Measurements from ENCODE around the gene ATP7A. TPM values are rescaled to one million over a fixed set of nuclear protein-coding genes. Genes with fewer than 3 reads are reported as not detected.

The ATP7A gene
- total RNA-seq, 1 donor from 2014 or later: 5.1 TPM

DNA sequence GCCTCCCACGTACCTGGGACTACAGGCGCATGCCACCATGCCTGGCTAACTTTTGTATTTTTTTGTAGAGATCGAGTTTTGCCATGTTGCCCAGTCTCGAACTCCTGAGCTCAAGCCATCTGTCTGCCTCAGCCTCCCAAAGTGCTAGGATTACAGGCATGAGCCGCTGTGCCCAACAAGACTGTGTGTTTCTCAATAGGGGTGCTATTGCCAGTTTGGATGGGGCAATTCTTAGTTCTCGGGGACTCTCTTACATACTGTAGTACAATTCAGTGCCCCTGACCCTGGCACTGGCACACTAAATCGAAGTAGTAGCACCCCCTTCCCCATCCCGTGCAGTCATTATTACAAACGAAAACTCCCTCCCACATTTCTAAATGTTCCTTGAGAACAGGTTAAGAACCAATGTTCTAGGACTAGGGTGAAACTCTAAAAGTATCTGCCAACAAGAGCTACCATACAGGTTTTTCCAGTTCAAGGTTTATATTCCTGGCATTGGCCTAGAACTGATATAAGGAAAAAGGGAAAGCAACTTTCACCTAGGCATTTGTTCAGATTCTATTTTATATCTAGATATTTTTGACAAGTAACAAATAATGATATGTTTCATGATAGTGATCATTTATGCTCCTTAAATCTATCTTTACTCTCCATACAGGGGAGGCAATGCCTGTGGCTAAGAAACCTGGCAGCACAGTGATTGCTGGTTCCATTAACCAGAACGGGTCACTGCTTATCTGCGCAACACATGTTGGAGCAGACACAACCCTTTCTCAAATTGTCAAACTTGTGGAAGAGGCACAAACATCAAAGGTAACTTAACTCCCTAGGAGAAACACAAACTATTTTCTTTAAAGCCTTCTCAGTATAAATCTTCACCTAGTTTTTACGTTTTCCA, 109.3 kb downstream of the ATP7A start:
- no peak overlapping the region for H3K9ac ChIP-seq
- no peaks in the 10 kb centered on the region for H3K4me1 Mint-ChIP-seq
- DNase-seq (ENCODE audit: low spot score): no peak
- H3K36me3 Mint-ChIP-seq: no peaks in the 10 kb centered on the region
- no peak overlapping the region for H3K27ac Mint-ChIP-seq
- no peaks in the 10 kb centered on the region for H3F3A ChIP-seq (ENCODE audit: low read depth)
- no peak overlapping the region for H3K4me3 Mint-ChIP-seq
- H3K27me3 Mint-ChIP-seq (ENCODE audit: insufficient read depth, low read depth): no peaks in the 10 kb centered on the region
- H3K4me1 ChIP-seq: no peaks in the 10 kb centered on the region
- H2AFZ ChIP-seq (replicated peaks): no peak overlapping the region
- no peaks in the 10 kb centered on the region for H4K20me1 ChIP-seq (ENCODE audit: low read depth)
- peaks cover 2% of the 10 kb centered on the region for H3K9me3 Mint-ChIP-seq
- no peak overlapping the region for H3K4me2 ChIP-seq
- no peak for TF ChIP-seq EZH2 (IDR thresholded peaks at IDR 0.05)
- TF ChIP-seq, protein P1, sequence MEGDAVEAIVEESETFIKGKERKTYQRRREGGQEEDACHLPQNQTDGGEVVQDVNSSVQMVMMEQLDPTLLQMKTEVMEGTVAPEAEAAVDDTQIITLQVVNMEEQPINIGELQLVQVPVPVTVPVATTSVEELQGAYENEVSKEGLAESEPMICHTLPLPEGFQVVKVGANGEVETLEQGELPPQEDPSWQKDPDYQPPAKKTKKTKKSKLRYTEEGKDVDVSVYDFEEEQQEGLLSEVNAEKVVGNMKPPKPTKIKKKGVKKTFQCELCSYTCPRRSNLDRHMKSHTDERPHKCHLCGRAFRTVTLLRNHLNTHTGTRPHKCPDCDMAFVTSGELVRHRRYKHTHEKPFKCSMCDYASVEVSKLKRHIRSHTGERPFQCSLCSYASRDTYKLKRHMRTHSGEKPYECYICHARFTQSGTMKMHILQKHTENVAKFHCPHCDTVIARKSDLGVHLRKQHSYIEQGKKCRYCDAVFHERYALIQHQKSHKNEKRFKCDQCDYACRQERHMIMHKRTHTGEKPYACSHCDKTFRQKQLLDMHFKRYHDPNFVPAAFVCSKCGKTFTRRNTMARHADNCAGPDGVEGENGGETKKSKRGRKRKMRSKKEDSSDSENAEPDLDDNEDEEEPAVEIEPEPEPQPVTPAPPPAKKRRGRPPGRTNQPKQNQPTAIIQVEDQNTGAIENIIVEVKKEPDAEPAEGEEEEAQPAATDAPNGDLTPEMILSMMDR (IDR thresholded peaks at IDR 0.05): no peak
- no peak for TF ChIP-seq EZH2phosphoT487 (IDR thresholded peaks at IDR 0.05)
- no peaks in the 10 kb centered on the region for H3K36me3 ChIP-seq
- no peaks in the 10 kb centered on the region for H3K27me3 ChIP-seq
- H3K4me3 ChIP-seq: no peak overlapping the region
- H3K9me3 ChIP-seq (ENCODE audit: low read depth): no peaks in the 10 kb centered on the region
- H3K79me2 ChIP-seq (ENCODE audit: low read depth): no peaks in the 10 kb centered on the region
- H3K27ac ChIP-seq: no peak overlapping the region

DNA sequence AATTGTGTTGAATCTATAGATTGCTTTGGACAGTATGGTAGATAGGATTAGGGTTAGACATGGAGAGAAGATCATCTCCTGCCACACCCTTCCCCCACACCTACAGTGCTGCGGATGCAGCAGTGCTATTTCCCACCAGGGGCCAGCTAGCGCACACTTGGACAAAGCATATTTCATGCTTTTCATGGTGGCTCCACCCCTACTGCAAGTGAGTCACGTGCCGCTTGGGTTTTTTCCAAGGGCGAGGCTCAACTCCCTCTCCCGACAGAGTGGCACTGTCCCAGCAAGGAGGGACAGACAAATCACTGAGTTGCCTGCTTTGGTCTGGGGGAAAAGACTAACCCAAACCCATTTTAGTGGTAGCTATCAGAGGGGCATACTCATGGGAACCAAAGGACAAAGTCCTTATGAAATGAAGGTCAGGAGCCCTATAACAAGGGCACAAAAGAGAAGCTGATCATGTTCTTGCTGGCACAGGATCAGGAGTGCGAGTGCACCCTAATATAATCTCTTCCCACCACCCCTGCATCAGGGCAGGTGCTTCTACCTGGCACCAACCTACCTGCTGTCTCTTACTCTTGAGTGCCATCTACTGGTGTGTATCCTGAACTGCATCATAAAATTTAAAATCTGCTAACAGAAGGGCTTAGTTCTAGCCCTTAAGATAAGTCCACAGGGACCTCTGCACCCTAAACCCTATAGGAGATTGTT, 114.0 kb downstream of the ATP7A start:
- Mint-ChIP-seq H3K4me3 (no peak overlapping the region), H3K4me1 (no peaks in the 10 kb centered on the region), H3K27me3 (ENCODE audit: insufficient read depth, low read depth) (no peaks in the 10 kb centered on the region), H3K27ac (no peak overlapping the region), H3K36me3 (no peaks in the 10 kb centered on the region), H3K9me3 (peaks cover 2% of the 10 kb centered on the region)
- Histone ChIP-seq H3K9me3 (ENCODE audit: low read depth) (no peaks in the 10 kb centered on the region), H3K4me2 (no peak overlapping the region), H4K20me1 (ENCODE audit: low read depth) (no peaks in the 10 kb centered on the region), H3K4me1 (no peaks in the 10 kb centered on the region), H2AFZ (replicated peaks) (no peak overlapping the region), H3K36me3 (no peaks in the 10 kb centered on the region), H3K9ac (no peak overlapping the region), H3K4me3 (no peak overlapping the region), H3K79me2 (ENCODE audit: low read depth) (no peaks in the 10 kb centered on the region), H3F3A (ENCODE audit: low read depth) (no peaks in the 10 kb centered on the region), H3K27ac (no peak overlapping the region), H3K27me3 (no peaks in the 10 kb centered on the region)
- DNase-seq (ENCODE audit: low spot score): peak; percentile 2
- TF ChIP-seq EZH2 (IDR thresholded peaks at IDR 0.05): no peak
- TF ChIP-seq, protein P1 (IDR thresholded peaks at IDR 0.05): peak; percentile 68
- TF ChIP-seq EZH2phosphoT487 (IDR thresholded peaks at IDR 0.05): no peak

DNA sequence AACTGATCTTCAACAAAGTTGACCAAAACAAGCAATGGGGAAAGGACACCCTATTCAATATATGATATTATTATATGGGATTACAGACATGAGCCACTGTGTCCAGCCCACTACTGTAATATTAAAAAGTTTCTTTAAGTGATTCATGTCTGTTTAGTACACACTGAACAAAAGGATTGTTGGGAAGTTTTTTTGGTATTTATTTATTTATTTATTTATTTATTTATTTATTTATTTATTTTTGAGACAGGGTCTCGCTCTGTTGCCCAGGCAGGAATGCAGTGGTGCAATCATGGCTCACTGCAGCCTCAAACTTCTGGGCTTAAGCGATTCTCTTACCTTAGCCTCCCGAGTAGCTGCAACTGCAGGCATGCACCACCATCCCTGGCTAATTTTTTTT, 117.3 kb downstream of the ATP7A start:
- no peak overlapping the region for H3K4me3 Mint-ChIP-seq
- no peaks in the 10 kb centered on the region for H3K27me3 ChIP-seq
- no peaks in the 10 kb centered on the region for H3K4me1 ChIP-seq
- peaks cover 2% of the 10 kb centered on the region for H3K9me3 Mint-ChIP-seq
- H3K9me3 ChIP-seq (ENCODE audit: low read depth): no peaks in the 10 kb centered on the region
- no peaks in the 10 kb centered on the region for H3K4me1 Mint-ChIP-seq
- H3K36me3 ChIP-seq: no peaks in the 10 kb centered on the region
- H3K27ac ChIP-seq: no peak overlapping the region
- H3K9ac ChIP-seq: no peak overlapping the region
- H3K36me3 Mint-ChIP-seq: no peaks in the 10 kb centered on the region
- no peak overlapping the region for H3K4me3 ChIP-seq
- no peaks in the 10 kb centered on the region for H4K20me1 ChIP-seq (ENCODE audit: low read depth)
- H3K27me3 Mint-ChIP-seq (ENCODE audit: insufficient read depth, low read depth): no peaks in the 10 kb centered on the region
- TF ChIP-seq, protein P1 (IDR thresholded peaks at IDR 0.05): no peak
- TF ChIP-seq EZH2 (IDR thresholded peaks at IDR 0.05) (no peak), EZH2phosphoT487 (IDR thresholded peaks at IDR 0.05) (no peak)
- no peak overlapping the region for H3K4me2 ChIP-seq
- no peak overlapping the region for H2AFZ ChIP-seq (replicated peaks)
- H3F3A ChIP-seq (ENCODE audit: low read depth): no peaks in the 10 kb centered on the region
- H3K27ac Mint-ChIP-seq: no peak overlapping the region
- no peak for DNase-seq (ENCODE audit: low spot score)
- H3K79me2 ChIP-seq (ENCODE audit: low read depth): no peaks in the 10 kb centered on the region
